Neural progenitor cell (in vitro differentiated cells): ENCODE measurements around the gene QSER1. TPM values are rescaled to one million over a fixed set of nuclear protein-coding genes. Genes with fewer than 3 reads are reported as not detected.
"Not testable (repeated sequence)": the region's sequence is repeated elsewhere in the genome, so short reads cannot be mapped to it uniquely, and the experiment has no call there.

ENCODE experiments used
- DNase-seq: peaks from one replicate; pipeline ENCODE4 v3.0.0-alpha.2; 2016; ENCODE audit warnings: low spot score
- H2AFZ ChIP-seq: fragments of 200-600 bp; sonication (generic); replicated peaks from 2 replicates; pipeline ENCODE4 v1.6.1; 2016; ENCODE audit warnings: antibody characterized with exemption
- H3F3A ChIP-seq: fragments of 200-600 bp; sonication (generic); 2 replicates; pipeline ENCODE4 v1.6.1; 2016; ENCODE audit warnings: antibody characterized with exemption, low read depth
- H3K27ac ChIP-seq: fragments of 200-600 bp; sonication (generic); 2 replicates; pipeline ENCODE4 v1.5.1; 2016; ENCODE audit warnings: mild to moderate bottlenecking
- H3K27me3 ChIP-seq: fragments of 200-600 bp; sonication (generic); 2 replicates; pipeline ENCODE4 v1.6.1; 2016; ENCODE audit warnings: mild to moderate bottlenecking, moderate library complexity
- H3K36me3 ChIP-seq: fragments of 200-600 bp; sonication (generic); 2 replicates; pipeline ENCODE4 v1.5.1; 2016
- H3K4me1 ChIP-seq: fragments of 200-600 bp; sonication (generic); 2 replicates; pipeline ENCODE4 v1.6.1; 2016; ENCODE audit warnings: mixed run types
- H3K4me2 ChIP-seq: fragments of 200-600 bp; sonication (generic); 2 replicates; pipeline ENCODE4 v1.6.1; 2016
- H3K4me3 ChIP-seq: fragments of 200-600 bp; sonication (generic); 2 replicates; pipeline ENCODE4 v1.5.1; 2016
- H3K79me2 ChIP-seq: fragments of 200-600 bp; sonication (generic); 2 replicates; pipeline ENCODE4 v1.6.1; 2016; ENCODE audit warnings: low read depth
- H3K9ac ChIP-seq: fragments of 200-600 bp; sonication (generic); 2 replicates; pipeline ENCODE4 v1.6.1; 2016
- H3K9me3 ChIP-seq: fragments of 200-600 bp; sonication (generic); 2 replicates; pipeline ENCODE4 v1.5.1; 2016; ENCODE audit warnings: low read depth
- H4K20me1 ChIP-seq: fragments of 200-600 bp; sonication (generic); 2 replicates; pipeline ENCODE4 v1.6.1; 2016; ENCODE audit warnings: low read depth
- H3K27ac Mint-ChIP-seq: 3 replicates; pipeline ENCODE4 v1.8.0; 2021; ENCODE audit warnings: mixed read lengths
- H3K27me3 Mint-ChIP-seq: 2 replicates; pipeline ENCODE4 v1.8.0; 2022; ENCODE audit warnings: low read depth, mild to moderate bottlenecking, inconsistent platforms, moderate library complexity, mixed read lengths; ENCODE audit not compliant: insufficient read depth
- H3K36me3 Mint-ChIP-seq: 3 replicates; pipeline ENCODE4 v1.8.0; 2021; ENCODE audit warnings: mixed read lengths
- H3K4me1 Mint-ChIP-seq: 3 replicates; pipeline ENCODE4 v1.8.0; 2021; ENCODE audit warnings: mixed read lengths
- H3K4me3 Mint-ChIP-seq: 3 replicates; pipeline ENCODE4 v1.8.0; 2021; ENCODE audit warnings: mild to moderate bottlenecking, moderate library complexity, mixed read lengths
- H3K9me3 Mint-ChIP-seq: 3 replicates; pipeline ENCODE4 v1.8.0; 2020; ENCODE audit warnings: mixed read lengths
- CTCF ChIP-seq: fragments of 200-600 bp; sonication (generic); IDR thresholded peaks from 2 replicates; pipeline ENCODE4 v1.5.1; 2017; ENCODE audit warnings: antibody characterized with exemption, mild to moderate bottlenecking
- EZH2 ChIP-seq: fragments of 200-600 bp; sonication (generic); IDR thresholded peaks from 2 replicates; pipeline ENCODE4 v1.6.1; 2017; ENCODE audit warnings: antibody characterized with exemption, mild to moderate bottlenecking, moderate library complexity
- EZH2phosphoT487 ChIP-seq: fragments of 200-600 bp; sonication (generic); IDR thresholded peaks from 2 replicates; pipeline ENCODE4 v1.6.1; 2017; ENCODE audit warnings: antibody characterized with exemption
- small RNA-seq: library from RNA; depleted of rRNA; stranded (forward); fragments of <200 nt; gene quantifications from one replicate; pipeline ENCODE3, GENCODE V24; 2015
- total RNA-seq: library from RNA; depleted of rRNA; stranded (reverse); fragments of >200 nt; gene quantifications from 2 replicates; pipeline ENCODE4 v1.2.3, GENCODE V29; 2015; ENCODE audit warnings: low replicate concordance

The QSER1 gene
- total RNA-seq, 1 donor from 2014 or later: 79.2 TPM

DNA sequence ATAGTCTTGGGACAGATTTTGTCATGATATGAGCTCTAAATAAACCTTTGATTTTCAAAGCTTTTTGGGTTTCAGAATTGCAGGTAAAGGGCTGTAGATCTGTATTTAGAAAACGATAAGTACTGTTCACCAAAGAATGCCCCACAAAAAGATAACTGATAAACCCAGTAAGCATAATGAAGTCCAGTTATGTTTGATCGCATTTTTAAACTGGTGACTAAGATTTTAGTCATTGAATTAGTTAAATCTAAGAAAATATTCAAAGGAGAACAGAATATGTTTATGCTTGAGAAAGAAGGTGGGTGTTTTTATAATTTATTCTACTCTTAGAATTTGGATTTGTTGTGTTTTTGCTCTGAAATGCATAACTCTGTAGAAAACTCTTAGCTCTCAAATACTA, 134.6 kb downstream of the QSER1 start:
- no peaks in the 10 kb centered on the region for H3K27me3 Mint-ChIP-seq
- H3K4me3 Mint-ChIP-seq: no peak overlapping the region
- no peak for TF ChIP-seq CTCF
- no peak for TF ChIP-seq EZH2
- no peak for TF ChIP-seq EZH2phosphoT487
- H3K9me3 ChIP-seq: no peaks in the 10 kb centered on the region
- peaks cover 4% of the 10 kb centered on the region for H3K36me3 Mint-ChIP-seq
- no peaks in the 10 kb centered on the region for H3F3A ChIP-seq
- H3K4me2 ChIP-seq: no peak overlapping the region
- no peak overlapping the region for H3K27ac Mint-ChIP-seq
- H3K27ac ChIP-seq: no peak overlapping the region
- H3K4me1 Mint-ChIP-seq: no peaks in the 10 kb centered on the region
- H4K20me1 ChIP-seq: no peaks in the 10 kb centered on the region
- no peak overlapping the region for H3K9ac ChIP-seq
- H3K4me3 ChIP-seq: no peak overlapping the region
- H3K36me3 ChIP-seq: no peaks in the 10 kb centered on the region
- no peak overlapping the region for H2AFZ ChIP-seq
- H3K79me2 ChIP-seq: no peaks in the 10 kb centered on the region
- H3K27me3 ChIP-seq: no peaks in the 10 kb centered on the region
- no peaks in the 10 kb centered on the region for H3K4me1 ChIP-seq
- DNase-seq: no peak
- no peaks in the 10 kb centered on the region for H3K9me3 Mint-ChIP-seq

DNA sequence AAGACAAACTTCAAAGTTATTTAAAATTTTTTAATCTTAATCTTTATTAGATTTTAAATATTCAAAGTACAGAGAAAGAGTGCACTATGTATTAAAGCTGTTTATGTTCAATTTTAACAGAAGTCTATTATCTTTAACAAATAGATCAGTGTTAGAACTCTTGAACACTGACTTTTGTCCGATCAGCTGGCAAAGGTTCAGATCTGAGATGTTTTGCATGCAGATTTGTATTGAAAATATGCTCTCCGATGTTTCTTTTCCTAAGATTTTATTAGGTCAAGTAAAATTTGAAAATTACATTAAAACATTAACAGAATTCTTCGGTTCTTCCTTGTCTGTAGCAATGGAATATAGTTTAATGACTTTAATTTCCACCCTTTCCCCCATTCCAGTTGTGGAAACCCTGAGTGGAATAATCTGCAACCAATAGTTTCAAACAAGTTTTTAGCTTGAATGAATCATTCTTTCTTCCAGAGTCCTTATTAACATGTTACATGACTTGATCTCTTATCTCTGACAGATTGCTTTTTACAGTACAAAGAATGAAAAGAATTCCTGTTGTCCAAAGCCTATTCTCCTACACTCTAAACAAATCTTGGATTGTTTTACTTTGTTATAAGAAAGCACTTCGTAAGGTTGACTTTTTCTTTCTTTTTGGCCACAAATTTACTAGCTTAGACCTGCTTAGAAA, 135.4 kb downstream of the QSER1 start:
- Histone ChIP-seq H3K36me3 (no peaks in the 10 kb centered on the region), H3K4me2 (no peak overlapping the region), H3F3A (no peaks in the 10 kb centered on the region), H3K4me1 (no peaks in the 10 kb centered on the region), H4K20me1 (no peaks in the 10 kb centered on the region), H3K79me2 (no peaks in the 10 kb centered on the region), H3K27ac (no peak overlapping the region), H3K9ac (no peak overlapping the region), H3K9me3 (no peaks in the 10 kb centered on the region), H2AFZ (no peak overlapping the region), H3K4me3 (no peak overlapping the region), H3K27me3 (no peaks in the 10 kb centered on the region)
- no peaks in the 10 kb centered on the region for H3K27me3 Mint-ChIP-seq
- DNase-seq: no peak
- peaks cover 4% of the 10 kb centered on the region for H3K36me3 Mint-ChIP-seq
- no peaks in the 10 kb centered on the region for H3K4me1 Mint-ChIP-seq
- no peak overlapping the region for H3K4me3 Mint-ChIP-seq
- H3K9me3 Mint-ChIP-seq: no peaks in the 10 kb centered on the region
- no peak for TF ChIP-seq EZH2
- no peak for TF ChIP-seq EZH2phosphoT487
- TF ChIP-seq CTCF: no peak
- H3K27ac Mint-ChIP-seq: no peak overlapping the region

- H3K36me3 ChIP-seq: no peaks in the 10 kb centered on the region
- H3K4me1 ChIP-seq: no peaks in the 10 kb centered on the region
- H3K4me3 ChIP-seq: no peak overlapping the region
- no peaks in the 10 kb centered on the region for H4K20me1 ChIP-seq
- no peaks in the 10 kb centered on the region for H3K79me2 ChIP-seq
- Mint-ChIP-seq H3K4me1 (no peaks in the 10 kb centered on the region), H3K4me3 (no peak overlapping the region), H3K36me3 (peaks cover 4% of the 10 kb centered on the region), H3K27ac (no peak overlapping the region), H3K9me3 (no peaks in the 10 kb centered on the region), H3K27me3 (no peaks in the 10 kb centered on the region)
- no peak overlapping the region for H2AFZ ChIP-seq
- no peaks in the 10 kb centered on the region for H3F3A ChIP-seq
- H3K9me3 ChIP-seq: no peaks in the 10 kb centered on the region
- no peak for DNase-seq
- no peak overlapping the region for H3K4me2 ChIP-seq
- no peaks in the 10 kb centered on the region for H3K27me3 ChIP-seq
- TF ChIP-seq CTCF (no peak), EZH2 (no peak), EZH2phosphoT487 (no peak)
- H3K27ac ChIP-seq: no peak overlapping the region
- no peak overlapping the region for H3K9ac ChIP-seq
These were observed 135.9 kb downstream of the QSER1 start for GRCh38 chr11:33028537-33028914.

DNA sequence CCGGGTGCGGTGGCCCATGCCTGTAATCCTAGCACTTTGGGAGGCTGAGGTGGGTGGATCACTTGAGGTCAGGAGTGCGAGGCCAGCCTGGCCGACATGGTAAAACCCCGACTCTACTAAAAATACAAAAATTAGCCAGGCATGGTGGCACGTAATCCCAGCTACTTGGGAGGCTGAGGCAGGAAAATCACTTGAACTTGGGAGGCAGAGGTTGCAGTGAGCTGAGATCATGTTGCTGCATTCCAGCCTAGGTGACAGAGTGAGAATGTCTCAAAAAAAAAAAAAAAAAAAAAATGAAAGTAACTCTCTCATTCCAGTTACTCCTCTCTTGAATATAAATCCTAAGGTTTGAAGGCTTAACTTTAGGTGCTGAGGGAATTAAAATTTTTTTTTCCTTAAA, 136.6 kb downstream of the QSER1 start:
- H3K4me1 ChIP-seq, H3K4me3 Mint-ChIP-seq, H3K27me3 Mint-ChIP-seq, H3K4me1 Mint-ChIP-seq, H3K36me3 ChIP-seq, H3K27me3 ChIP-seq, H3K9me3 Mint-ChIP-seq, H3K4me2 ChIP-seq, H3F3A ChIP-seq, DNase-seq, H3K79me2 ChIP-seq, H3K9me3 ChIP-seq, H3K27ac Mint-ChIP-seq, H3K9ac ChIP-seq, H3K27ac ChIP-seq, H3K4me3 ChIP-seq, H4K20me1 ChIP-seq, H3K36me3 Mint-ChIP-seq, H2AFZ ChIP-seq: not testable (repeated sequence)

Small RNA genes lying within 50 kb of the gene (small RNA-seq; reads per million reads assigned to genes)
- not detected for gene RF00019

Other genes starting within 250 kb of the QSER1 start
- not detected in 2 replicates for gene CCDC73, start 98.1 kb upstream of the QSER1 start, total RNA-seq
- 0.06 and 0.19 TPM in 2 replicates for gene PRRG4, start 62.9 kb upstream of the QSER1 start, total RNA-seq
- gene DEPDC7, start 123.1 kb downstream of the QSER1 start, total RNA-seq: 0.39 and 0.74 TPM in 2 replicates
- 20.0 and 24.3 TPM in 2 replicates for gene TCP11L1, start 146.8 kb downstream of the QSER1 start, total RNA-seq